Activated CD4-positive, alpha-beta T cell treated with anti-CD3 and anti-CD28 coated beads, Interleukin-2, amount 10 ng/mL, durations not matched to agents 7 days and 5 days (primary cell): ENCODE data around the gene TKT. TPM values are rescaled to one million over a fixed set of nuclear protein-coding genes. Genes with fewer than 3 reads are reported as not detected.
"Not testable (repeated sequence)": the region's sequence is repeated elsewhere in the genome, so short reads cannot be mapped to it uniquely, and the experiment has no call there.

Source experiments
- CTCF ChIA-PET: fragments of 350-600 bp; sonication (Branson Sonifier 250); formaldehyde crosslinking; loops from one replicate; lab custom pipeline; 2021; ENCODE audit warnings: antibody characterized with exemption; lab: Charles Lee
- POLR2A ChIA-PET: fragments of 350-600 bp; sonication (Branson Sonifier 250); formaldehyde crosslinking; loops from one replicate; lab custom pipeline; 2021; ENCODE audit warnings: antibody characterized with exemption; lab: Charles Lee
- DNase-seq: peaks from one replicate; pipeline ENCODE4 v3.0.0-alpha.2; 2020
- H3K27ac Mint-ChIP-seq: one replicate; pipeline ENCODE4 v1.8.0; 2021; ENCODE audit warnings: mild to moderate bottlenecking, moderate library complexity, mixed read lengths
- H3K27me3 Mint-ChIP-seq: one replicate; pipeline ENCODE4 v1.8.0; 2021; ENCODE audit warnings: mixed read lengths
- H3K36me3 Mint-ChIP-seq: one replicate; pipeline ENCODE4 v1.8.0; 2021; ENCODE audit warnings: low read depth, mixed read lengths
- H3K4me1 Mint-ChIP-seq: one replicate; pipeline ENCODE4 v1.8.0; 2021; ENCODE audit warnings: mixed read lengths
- H3K4me3 Mint-ChIP-seq: one replicate; pipeline ENCODE4 v1.8.0; 2021; ENCODE audit warnings: mild to moderate bottlenecking, moderate library complexity, mixed read lengths
- H3K9me3 Mint-ChIP-seq: one replicate; pipeline ENCODE4 v1.8.0; 2021; ENCODE audit warnings: mixed read lengths
- total RNA-seq, 2 experiments: library from RNA; stranded (reverse); gene quantifications; one replicate each; pipeline ENCODE4 v1.2.3, GENCODE V29; 2021

The TKT gene
- total RNA-seq, 2 experiments from 2014 or later, result 224 to 228 TPM

DNA sequence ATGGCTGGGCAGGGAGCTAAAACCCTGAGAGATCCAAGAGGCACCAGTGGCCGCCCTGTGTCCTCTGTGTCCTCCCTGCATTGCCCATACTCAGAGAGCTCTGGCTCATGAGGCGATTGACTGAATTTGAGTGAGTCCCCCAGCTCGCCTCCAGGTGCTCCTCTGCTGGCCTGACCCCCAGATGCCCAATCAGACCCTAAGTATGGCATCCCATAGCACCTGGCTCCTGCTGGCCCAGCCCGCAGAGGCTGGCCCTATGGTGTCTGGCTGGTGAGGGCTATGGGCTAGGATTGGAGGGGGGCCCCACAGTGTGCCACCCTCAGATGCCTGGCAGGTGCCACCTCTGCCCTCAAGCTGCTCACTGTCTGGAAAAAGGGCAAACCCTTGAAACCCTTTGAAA, 1.6 kb upstream of the TKT start:
- no peak overlapping the region for H3K27ac Mint-ChIP-seq
- no peak overlapping the region for H3K4me3 Mint-ChIP-seq
- no peaks in the 10 kb centered on the region for H3K9me3 Mint-ChIP-seq
- peaks cover 27% of the 10 kb centered on the region for H3K4me1 Mint-ChIP-seq
- H3K27me3 Mint-ChIP-seq, result peaks cover 5% of the 10 kb centered on the region
- ChIA-PET POLR2A (no interaction called here), CTCF (interaction anchor here (1.2 to 1.3 kb wide), 4 partner anchors 10 to 95 kb away, joined by 3 to 4 read pairs (median 4); no protein-coding TSS in a partner anchor)
- peaks cover 9% of the 10 kb centered on the region for H3K36me3 Mint-ChIP-seq
- DNase-seq, result no peak

DNA sequence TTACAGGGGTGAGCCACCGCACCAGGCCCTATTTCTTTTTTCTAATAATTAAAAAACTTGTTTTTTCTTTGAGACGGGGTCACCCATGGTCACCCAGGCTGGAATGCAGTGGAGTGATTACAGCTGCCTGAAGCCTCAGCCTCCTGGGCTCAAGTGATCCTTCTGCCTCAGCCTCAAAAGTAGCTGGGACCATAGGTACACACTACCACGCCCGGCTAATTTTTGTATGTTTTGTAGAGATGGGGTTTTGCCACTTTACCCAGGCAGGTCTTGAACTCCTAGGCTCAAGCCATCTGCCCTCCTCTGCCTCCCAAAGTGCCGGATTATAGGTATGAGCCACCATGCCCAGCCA, 858 bp upstream of the TKT start:
- POLR2A ChIA-PET, result no interaction called here
- Mint-ChIP-seq H3K4me1 (peaks cover 35% of the 10 kb centered on the region), H3K9me3 (no peaks in the 10 kb centered on the region), H3K27me3 (peaks cover 5% of the 10 kb centered on the region), H3K36me3 (peaks cover 11% of the 10 kb centered on the region), H3K4me3 (peak overlapping the region; percentile 73), H3K27ac (no peak overlapping the region)
- CTCF ChIA-PET, result no interaction called here
- no peak for DNase-seq

DNA sequence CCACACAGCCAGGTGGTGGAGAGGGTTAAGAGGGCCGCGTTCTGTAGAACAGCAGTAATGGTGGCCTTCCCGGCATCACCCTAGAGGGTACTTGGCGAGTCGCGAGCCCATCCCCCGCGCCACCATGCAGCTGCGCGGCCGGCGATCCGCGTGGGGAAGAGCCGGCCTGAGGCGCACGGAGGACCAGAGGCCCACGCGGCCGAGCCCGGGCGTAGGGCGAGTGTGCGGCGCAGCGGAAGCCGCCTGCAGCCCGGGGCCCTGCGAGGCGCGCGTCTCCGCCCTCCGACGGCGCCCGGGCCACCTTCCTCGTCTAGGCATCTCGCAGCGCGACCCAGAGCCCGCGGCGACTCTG, 423 bp downstream of the TKT start:
- Mint-ChIP-seq H3K27me3 (peaks cover 5% of the 10 kb centered on the region), H3K4me1 (peaks cover 44% of the 10 kb centered on the region), H3K4me3 (peak overlapping the region; percentile 89), H3K36me3 (peaks cover 11% of the 10 kb centered on the region), H3K9me3 (no peaks in the 10 kb centered on the region), H3K27ac (peak overlapping the region; percentile 88)
- POLR2A ChIA-PET, result no interaction called here
- peak; percentile 43 for DNase-seq
- CTCF ChIA-PET, result interaction anchor here (0.9 to 1.0 kb wide), 2 partner anchors 11 to 86 kb away, joined by 3 read pairs; no protein-coding TSS in a partner anchor

DNA sequence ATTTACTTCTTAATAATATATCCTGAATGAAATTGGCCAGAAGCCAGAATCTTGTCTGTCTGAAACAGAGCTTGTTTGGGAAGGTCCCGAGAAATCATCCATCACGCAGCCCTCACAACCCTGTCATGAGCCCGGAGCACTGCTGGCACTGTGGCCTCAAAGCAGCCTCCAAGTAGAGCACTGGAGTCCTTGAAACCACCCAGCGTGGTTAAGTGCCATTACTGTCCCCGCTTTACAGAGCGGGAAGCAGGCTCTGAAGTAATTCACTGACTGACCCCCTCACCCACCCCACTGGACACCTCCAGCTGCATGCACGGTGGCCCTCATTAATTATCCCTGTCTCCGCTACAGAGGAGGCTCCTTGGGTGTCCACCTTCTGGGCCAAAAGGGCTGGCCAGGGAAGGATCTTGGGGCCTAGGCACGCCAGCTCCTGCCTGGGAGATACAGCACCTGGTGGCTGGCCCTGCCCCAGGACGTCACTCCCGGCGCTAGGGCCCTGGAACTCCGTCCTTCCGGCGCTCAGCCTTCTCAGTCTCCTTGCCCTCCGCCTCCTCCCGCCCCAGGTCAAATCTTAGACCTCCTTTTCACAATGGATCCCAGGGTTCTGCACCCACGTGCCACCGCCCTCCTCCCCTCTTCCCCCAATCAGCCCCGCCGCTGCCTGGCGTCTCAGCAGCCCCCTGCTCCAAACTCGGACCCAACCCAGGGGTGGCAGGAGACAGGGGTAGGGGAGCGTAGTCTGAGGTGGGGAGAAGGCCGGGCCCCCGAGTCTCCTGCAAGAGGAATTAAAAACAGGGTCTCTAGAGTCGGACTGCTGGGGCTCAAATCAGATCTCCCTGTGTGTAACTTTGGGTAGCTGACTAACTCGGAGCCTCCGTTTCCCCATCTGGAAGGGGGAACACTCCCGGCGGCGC, 1.1 kb downstream of the TKT start:
- H3K9me3 Mint-ChIP-seq, result no peaks in the 10 kb centered on the region
- peak; percentile 61 for DNase-seq
- H3K27me3 Mint-ChIP-seq, result peaks cover 5% of the 10 kb centered on the region
- H3K4me1 Mint-ChIP-seq, result peaks cover 49% of the 10 kb centered on the region
- POLR2A ChIA-PET, result no interaction called here
- H3K4me3 Mint-ChIP-seq, result peak overlapping the region; percentile 89
- CTCF ChIA-PET, result interaction anchor here (1.0 to 2.2 kb wide), 8 partner anchors 9 to 91 kb away, joined by 3 to 9 read pairs (median 3); no protein-coding TSS in a partner anchor
- peaks cover 11% of the 10 kb centered on the region for H3K36me3 Mint-ChIP-seq
- peak overlapping the region; percentile 88 for H3K27ac Mint-ChIP-seq

DNA sequence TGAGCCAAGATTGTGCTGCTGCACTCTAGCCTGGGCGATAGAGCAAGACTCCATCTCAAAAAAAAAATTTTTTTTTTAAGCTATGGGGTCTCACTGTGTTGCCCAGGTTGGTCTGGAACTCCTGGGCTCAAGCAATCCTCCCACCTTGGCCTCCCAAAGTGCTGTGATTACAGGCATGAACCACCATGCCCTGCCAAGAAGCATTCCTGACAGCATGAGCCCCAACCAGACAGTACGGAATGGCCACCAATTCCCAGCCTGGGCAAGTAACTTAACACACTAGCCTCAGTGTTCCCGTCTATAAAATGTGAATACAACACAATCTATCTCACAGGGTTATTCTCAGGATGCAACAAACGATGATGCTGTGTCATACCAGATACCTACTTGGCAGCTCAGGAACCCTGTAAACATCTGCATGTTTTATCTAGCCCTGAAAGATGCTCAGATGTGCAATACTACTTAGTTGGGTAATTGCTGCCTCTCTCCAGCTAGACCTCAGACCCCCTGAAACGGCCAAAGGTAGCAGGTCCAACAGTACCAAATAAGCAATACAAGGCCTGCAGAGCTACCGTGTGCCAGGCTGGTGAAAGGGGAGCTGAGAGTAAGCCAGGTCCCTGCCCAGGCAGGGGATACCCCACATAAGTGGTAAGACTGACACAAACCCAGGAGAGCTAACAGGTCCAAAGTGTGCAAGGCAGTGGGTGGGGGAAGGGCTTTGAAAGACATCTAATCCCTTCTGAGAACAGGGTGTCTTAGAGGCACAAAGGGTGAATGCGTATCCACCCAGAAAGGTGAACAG, 1.9 kb downstream of the TKT start:
- DNase-seq, result no peak
- H3K4me3 Mint-ChIP-seq, result peak overlapping the region; percentile 89
- H3K27me3 Mint-ChIP-seq, result peaks cover 5% of the 10 kb centered on the region
- POLR2A ChIA-PET, result no interaction called here
- H3K9me3 Mint-ChIP-seq, result no peaks in the 10 kb centered on the region
- peak overlapping the region; percentile 88 for H3K27ac Mint-ChIP-seq
- H3K36me3 Mint-ChIP-seq, result peaks cover 11% of the 10 kb centered on the region
- peaks cover 54% of the 10 kb centered on the region for H3K4me1 Mint-ChIP-seq
- CTCF ChIA-PET, result interaction anchor here (0.6 to 2.2 kb wide), 8 partner anchors 8 to 273 kb away, joined by 3 to 9 read pairs (median 4); no protein-coding TSS in a partner anchor

DNA sequence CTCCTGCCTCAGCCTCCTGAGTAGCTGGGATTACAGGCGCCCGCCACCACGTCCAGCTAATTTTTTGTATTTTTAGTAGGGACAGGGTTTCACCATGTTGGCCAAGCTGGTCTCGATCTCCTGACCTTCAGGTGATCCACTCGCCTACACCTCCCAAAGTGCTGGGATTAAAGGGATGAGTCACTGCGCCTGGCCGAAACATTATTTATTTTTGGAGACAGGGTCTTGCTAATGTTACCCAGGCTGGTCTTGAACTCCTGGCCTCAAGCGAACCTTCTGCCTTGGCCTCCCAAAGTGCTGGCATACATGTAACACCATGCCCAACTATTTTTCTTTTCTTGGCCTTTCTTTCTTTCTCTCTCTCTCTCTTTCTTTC, 2.9 kb downstream of the TKT start:
- POLR2A ChIA-PET, H3K27me3 Mint-ChIP-seq, H3K9me3 Mint-ChIP-seq, DNase-seq: not testable (repeated sequence)
- peak overlapping the region; percentile 28 for H3K4me3 Mint-ChIP-seq
- H3K36me3 Mint-ChIP-seq, result peaks cover 11% of the 10 kb centered on the region
- peak overlapping the region; percentile 67 for H3K27ac Mint-ChIP-seq
- H3K4me1 Mint-ChIP-seq, result peaks cover 62% of the 10 kb centered on the region
- CTCF ChIA-PET, result interaction anchor here (0.6 to 2.2 kb wide), 3 partner anchors 20 to 272 kb away, joined by 4 to 9 read pairs (median 6); no protein-coding TSS in a partner anchor

DNA sequence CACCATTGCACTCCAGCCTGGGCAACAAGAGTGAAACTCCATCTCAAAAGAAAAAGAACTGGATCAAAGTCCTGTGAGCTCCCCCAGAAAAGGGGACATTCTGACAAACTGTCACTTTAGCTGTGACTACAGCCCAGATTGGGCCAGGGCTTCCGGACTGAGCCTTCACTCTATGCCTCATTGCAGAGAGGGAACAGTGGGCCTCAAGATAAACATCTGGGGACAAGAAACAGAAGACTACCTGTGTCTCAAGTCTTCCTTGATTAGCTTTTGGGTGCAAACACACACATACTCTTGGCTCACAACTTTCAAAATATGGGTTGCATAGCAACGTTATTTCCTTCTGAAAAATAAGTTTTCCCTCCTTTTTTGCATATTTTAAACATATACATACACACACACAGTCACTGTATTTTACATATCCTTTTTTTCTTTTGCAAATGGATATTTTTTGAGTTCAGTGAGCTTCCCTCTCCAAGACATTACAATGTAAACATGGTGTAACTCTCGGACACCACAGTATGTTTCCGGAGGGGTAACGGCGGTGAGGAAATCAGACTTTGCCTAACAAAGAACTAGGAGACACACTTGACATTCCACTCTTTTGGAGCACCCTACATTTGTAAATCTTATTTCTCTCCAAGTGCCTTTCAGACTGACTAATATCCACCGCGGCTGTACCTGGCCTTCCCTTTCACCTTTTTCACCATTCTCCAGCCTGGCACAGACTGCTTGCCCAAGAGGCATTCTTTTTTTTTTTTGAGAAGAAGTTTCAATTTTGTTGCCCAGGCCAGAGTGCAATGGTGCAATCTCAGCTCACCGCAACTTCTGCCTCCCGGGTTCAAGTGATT, 3.5 kb downstream of the TKT start:
- CTCF ChIA-PET, result interaction anchor here (1.1 to 1.8 kb wide), 3 partner anchors 19 to 150 kb away, joined by 3 to 4 read pairs (median 3); no protein-coding TSS in a partner anchor

DNA sequence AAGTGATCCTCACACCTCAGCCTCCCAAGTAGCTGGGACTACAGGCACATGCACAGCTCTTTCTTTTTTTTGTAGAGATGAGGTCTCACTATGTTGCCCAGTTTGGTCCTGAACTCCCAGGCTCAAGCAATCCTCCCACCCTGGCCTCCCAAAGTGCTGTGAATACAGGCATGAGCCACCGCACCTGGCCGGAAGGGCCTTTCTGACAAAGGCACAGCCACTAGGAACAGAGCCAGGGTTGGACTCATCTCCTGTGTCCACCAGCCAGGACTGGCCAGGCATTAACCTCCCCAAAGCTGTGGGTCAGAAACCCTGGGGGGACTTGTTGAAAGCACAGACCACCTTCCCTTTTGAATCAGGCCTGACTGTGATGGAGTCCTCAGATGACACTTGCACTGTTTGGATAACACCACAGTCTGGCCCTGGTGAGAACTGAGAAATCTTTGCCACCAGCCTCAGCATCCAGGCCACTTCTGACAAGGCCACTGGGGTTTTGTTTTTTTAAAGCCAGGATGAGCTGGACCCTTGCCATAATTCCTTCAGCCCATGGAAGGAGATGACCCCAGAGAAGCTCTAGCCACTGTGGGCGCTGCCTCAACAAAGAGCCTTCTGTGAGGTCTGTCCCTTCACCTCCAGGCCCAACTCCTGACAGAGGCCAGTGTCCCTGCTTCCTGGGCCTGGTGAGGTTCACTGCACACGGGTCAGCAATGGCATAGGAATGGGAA, 4.8 kb downstream of the TKT start:
- no peaks in the 10 kb centered on the region for H3K9me3 Mint-ChIP-seq
- ChIA-PET CTCF (interaction anchor here (0.6 to 1.8 kb wide), 5 partner anchors 11 to 466 kb away, joined by 3 to 4 read pairs (median 3); no protein-coding TSS in a partner anchor), POLR2A (interaction anchor here (0.5 kb wide), 1 partner anchor 969 kb away, joined by 3 read pairs; no protein-coding TSS in a partner anchor)
- H3K36me3 Mint-ChIP-seq, result peaks cover 20% of the 10 kb centered on the region
- no peaks in the 10 kb centered on the region for H3K27me3 Mint-ChIP-seq
- H3K27ac Mint-ChIP-seq, result peak overlapping the region; percentile 46
- H3K4me1 Mint-ChIP-seq, result peaks cover 63% of the 10 kb centered on the region
- DNase-seq, result no peak
- no peak overlapping the region for H3K4me3 Mint-ChIP-seq

More for the DNA sequence above, 3.5 kb downstream of the TKT start:
- Mint-ChIP-seq H3K27ac (peak overlapping the region; percentile 72), H3K9me3 (no peaks in the 10 kb centered on the region), H3K27me3 (no peaks in the 10 kb centered on the region), H3K4me1 (peaks cover 67% of the 10 kb centered on the region), H3K36me3 (peaks cover 15% of the 10 kb centered on the region), H3K4me3 (peak overlapping the region; percentile 28)
- POLR2A ChIA-PET, result no interaction called here
- DNase-seq, result no peak

DNA sequence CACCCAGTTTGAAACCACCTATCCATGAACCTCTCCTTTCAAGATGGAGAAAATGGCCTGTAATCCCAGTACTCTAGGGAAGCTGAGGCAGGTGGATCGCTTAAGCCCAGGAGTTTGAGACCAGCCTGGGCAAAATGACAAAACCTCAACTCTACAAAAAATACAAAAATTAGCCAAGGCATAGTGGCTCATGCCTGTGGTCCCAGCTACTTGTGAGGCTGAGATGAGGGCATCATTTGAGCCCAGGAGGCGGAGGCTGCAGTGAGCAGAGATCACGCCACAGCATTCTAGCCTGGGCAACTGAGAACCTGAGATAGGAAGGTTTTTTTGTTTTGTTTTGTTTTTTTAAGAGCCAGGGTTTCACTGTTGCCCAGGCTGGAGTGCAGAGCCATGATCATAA, 5.4 kb downstream of the TKT start:
- Mint-ChIP-seq H3K9me3 (no peaks in the 10 kb centered on the region), H3K27me3 (no peaks in the 10 kb centered on the region), H3K4me3 (no peak overlapping the region), H3K4me1 (peaks cover 64% of the 10 kb centered on the region), H3K27ac (peak overlapping the region; percentile 13), H3K36me3 (peaks cover 24% of the 10 kb centered on the region)
- ChIA-PET CTCF (interaction anchor here (0.8 kb wide), 1 partner anchor 11 kb away, joined by 3 read pairs; no protein-coding TSS in a partner anchor), POLR2A (no interaction called here)
- no peak for DNase-seq

DNA sequence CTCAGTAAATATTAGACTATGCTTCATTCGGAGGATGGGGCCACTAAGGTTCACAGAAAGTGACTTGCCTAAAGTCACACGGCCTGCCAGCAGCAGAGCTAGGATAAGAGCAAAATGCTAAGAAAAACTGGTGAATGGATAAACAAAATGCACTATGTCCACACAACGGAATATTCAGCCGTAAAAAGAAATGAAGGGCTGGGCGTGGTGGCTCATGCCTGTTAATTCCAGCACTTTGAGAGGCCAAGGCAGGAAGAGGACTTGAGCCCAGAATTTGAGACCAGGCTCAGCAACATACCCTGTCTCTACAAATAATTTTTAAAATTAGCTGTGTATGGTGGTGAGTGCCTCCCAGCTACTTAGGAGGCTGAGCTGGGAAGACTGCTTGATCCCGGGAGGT, 7.7 kb downstream of the TKT start:
- Mint-ChIP-seq H3K27ac (peak overlapping the region; percentile 60), H3K27me3 (no peaks in the 10 kb centered on the region), H3K4me3 (no peak overlapping the region), H3K36me3 (peaks cover 21% of the 10 kb centered on the region), H3K4me1 (peaks cover 53% of the 10 kb centered on the region), H3K9me3 (no peaks in the 10 kb centered on the region)
- no peak for DNase-seq
- POLR2A ChIA-PET, result no interaction called here
- CTCF ChIA-PET, result interaction anchor here (0.6 to 1.7 kb wide), 5 partner anchors 10 to 469 kb away, joined by 3 to 6 read pairs (median 4); no protein-coding TSS in a partner anchor

DNA sequence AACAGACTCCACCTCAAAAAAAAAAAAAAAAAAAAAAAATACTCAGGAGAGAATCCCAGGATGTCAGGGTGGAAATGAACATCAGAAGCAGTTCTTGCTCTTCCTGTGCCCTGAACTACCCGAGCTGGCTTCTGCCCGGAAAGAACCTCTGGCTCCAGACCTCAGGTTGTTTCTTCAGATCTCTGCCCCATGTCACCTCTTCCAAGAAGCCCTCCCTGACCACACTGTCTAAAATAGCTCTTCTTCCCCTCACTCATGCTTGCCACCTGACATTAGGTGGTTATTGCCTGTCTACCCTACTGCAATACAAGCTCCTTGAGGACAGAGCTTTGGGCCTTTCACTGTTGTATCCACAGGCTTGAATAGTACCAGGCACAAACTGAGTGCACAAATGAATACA, 8.2 kb downstream of the TKT start:
- H3K4me1 Mint-ChIP-seq, result peaks cover 47% of the 10 kb centered on the region
- CTCF ChIA-PET, result interaction anchor here (0.6 to 1.7 kb wide), 6 partner anchors 10 to 469 kb away, joined by 3 to 6 read pairs (median 4); no protein-coding TSS in a partner anchor
- H3K27me3 Mint-ChIP-seq, result no peaks in the 10 kb centered on the region
- no peak for DNase-seq
- peak overlapping the region; percentile 58 for H3K27ac Mint-ChIP-seq
- POLR2A ChIA-PET, result no interaction called here
- H3K9me3 Mint-ChIP-seq, result no peaks in the 10 kb centered on the region
- no peak overlapping the region for H3K4me3 Mint-ChIP-seq
- H3K36me3 Mint-ChIP-seq, result peaks cover 18% of the 10 kb centered on the region
